Pancreas (tissue), 10 donors: Measurements from ENCODE around the gene FASLG. TPM values are rescaled to one million over a fixed set of nuclear protein-coding genes. Genes with fewer than 3 reads are reported as not detected.

ENCODE experiments used
- ATAC-seq, 4 donors: fragments of 200-7000 bp; cut with Tn5 transposase; one replicate each; pipeline versions ENCODE4 v1.8.0 to v1.9.1; 2020; ENCODE audit warnings: mild to moderate bottlenecking in 4 of 4, moderate library complexity in 4 of 4
- DNase-seq, 6 donors: peaks; one replicate each; pipeline ENCODE4 v3.0.0-alpha.2; 2020
- FAIRE-seq: peaks from 2 replicates; lab custom pipeline; 2012; peaks lifted over from hg19 to GRCh38; lab: Jason Lieb, UNC
- H3K27ac ChIP-seq, 4 donors: fragments of 200-600 bp; sonication (generic); 1 replicate in 3 of 4; 2 replicates in 1 of 4; pipeline versions ENCODE4 v1.5.0 to v1.8.0; 2020
- H3K27me3 ChIP-seq, 4 donors: fragments of 200-600 bp; one replicate each; pipeline ENCODE4 v1.8.0; 2021
- H3K36me3 ChIP-seq, 3 donors: fragments of 200-600 bp; sonication (generic) in 1 of 3; one replicate each; pipeline versions ENCODE4 v1.5.0 to v1.8.0; 2020 to 2021
- H3K4me1 ChIP-seq, 3 donors: fragments of 200-600 bp; one replicate each; pipeline ENCODE4 v1.8.0; 2021
- H3K4me3 ChIP-seq, 4 donors: fragments of 200-600 bp; sonication (generic) in 2 of 4; one replicate each; pipeline versions ENCODE4 v1.5.0 to v1.8.0; 2020 to 2021
- H3K9me3 ChIP-seq, 4 donors: fragments of 200-600 bp; one replicate each; pipeline ENCODE4 v1.8.0; 2021
- CTCF ChIP-seq, 4 donors: fragments of 200-600 bp; sonication (generic) in 3 of 4; IDR thresholded peaks; one replicate each; pipeline versions ENCODE4 v1.5.0 to v1.8.0; 2021; ENCODE audit warnings: antibody characterized with exemption in 4 of 4
- WGBS, 2 donors: extraction: QIAGEN DNeasy Blood & Tissue Kit; methylation state at CpG; one replicate each; pipeline ENCODE4 v1.1.7; 2013; 5-methylcytosine and 5-hydroxymethylcytosine counted together
- intact Hi-C, 3 donors: fragments of 100-400 bp; cut with DNase I; formaldehyde crosslinking; loops; one replicate each; pipeline versions ENCODE4 v1.11.1 to v1.14.2; 2022
- polyA plus RNA-seq, 2 donors: library from polyadenylated mRNA; stranded (reverse); fragments of 200-250 nt; gene quantifications; one replicate each; pipeline ENCODE4 v1.2.3, GENCODE V29; 2013
- total RNA-seq, 6 donors: library from RNA; stranded (reverse); fragmentation: NEBNext Ultra II Directional in 4 of 6; extraction: Animal tissue kit (Norgen Biotek cat#: 25700) in 4 of 6; gene quantifications; one replicate each; pipeline versions ENCODE4 v1.2.1 to v1.2.4, GENCODE V29; 2021 to 2023
- donor health status: healthy with polysubstance abuse.
- donor health status: DM: no; HTN: no; CAD: no; lungs with moderate emphysema.
- donor health status: DM: no; HTN: no; CAD: no.
- donor health status: control.
- donor health status: control.
- donor health status: Bipolar disorder and iron deficiency.
- donor health status: DM: yes; HTN: yes; CAD: no.
- donor health status: DM: no; HTN: no; CAD: no.
- donor health status: DM: no; HTN: no; CAD: no.
- donor health status: DM: yes; HTN: yes; CAD: no.

FASLG gene
- total and polyA plus RNA-seq, 8 donors: 0.06 to 0.37 (median 0.16) TPM; not detected in 3

GRCh38 chr1:172657586-172657985 lies 1.3 kb upstream of the FASLG start:
- H3K36me3 ChIP-seq: no peaks in the 10 kb centered on the region
- no peaks in the 10 kb centered on the region for H3K27me3 ChIP-seq
- WGBS, 2 donors: 95 to 97% methylated on average over 1 of the region's 1 CpG
- DNase-seq (no peak), FAIRE-seq (no peak), ATAC-seq (no peak)
- no peaks in the 10 kb centered on the region for H3K4me1 ChIP-seq
- intact Hi-C loops: no loop called here
- H3K9me3 ChIP-seq: no peaks in the 10 kb centered on the region
- TF ChIP-seq CTCF (IDR thresholded peaks at IDR 0.05): no peak
- no peak overlapping the region for H3K27ac ChIP-seq
- no peak overlapping the region for H3K4me3 ChIP-seq

GRCh38 chr1:172661107-172661506 lies 2.2 kb downstream of the FASLG start:
- Histone ChIP-seq H3K4me3 (no peak overlapping the region), H3K9me3 (no peaks in the 10 kb centered on the region), H3K36me3 (no peaks in the 10 kb centered on the region), H3K27ac (no peak overlapping the region), H3K27me3 (no peaks in the 10 kb centered on the region), H3K4me1 (no peaks in the 10 kb centered on the region)
- no peak for FAIRE-seq
- no peak for ATAC-seq
- TF ChIP-seq CTCF (IDR thresholded peaks at IDR 0.05): no peak
- intact Hi-C loops: no loop called here
- 64 to 65% methylated on average over 3 of the region's 3 CpGs for WGBS, 2 donors
- DNase-seq: no peak

- no peaks in the 10 kb centered on the region for H3K9me3 ChIP-seq
- WGBS, 2 donors: 43 to 45% methylated on average over 14 of the region's 14 CpGs
- no peak overlapping the region for H3K4me3 ChIP-seq
- FAIRE-seq (no peak), DNase-seq (peak in 1 of 6 donors; percentile 6), ATAC-seq (peak in 3 of 4 donors; percentile 33 to 41 (median 40))
- H3K36me3 ChIP-seq: no peaks in the 10 kb centered on the region
- no peak overlapping the region for H3K27ac ChIP-seq
- no peaks in the 10 kb centered on the region for H3K27me3 ChIP-seq
- intact Hi-C loops: no loop called here
- no peaks in the 10 kb centered on the region for H3K4me1 ChIP-seq
- no peak for TF ChIP-seq CTCF (IDR thresholded peaks at IDR 0.05)
These were observed 3.7 kb downstream of the FASLG start for GRCh38 chr1:172662464-172663109.

- ATAC-seq (no peak), DNase-seq (no peak), FAIRE-seq (no peak)
- Histone ChIP-seq H3K4me3 (no peak overlapping the region), H3K36me3 (no peaks in the 10 kb centered on the region), H3K4me1 (no peaks in the 10 kb centered on the region), H3K27ac (no peak overlapping the region), H3K9me3 (no peaks in the 10 kb centered on the region), H3K27me3 (no peaks in the 10 kb centered on the region)
- intact Hi-C loops: no loop called here
- TF ChIP-seq CTCF (IDR thresholded peaks at IDR 0.05): no peak
- WGBS, 2 donors: 78 to 86% methylated on average over 3 of the region's 3 CpGs
These were observed 4.8 kb downstream of the FASLG start for GRCh38 chr1:172663732-172664131.

- ATAC-seq: no peak
- Histone ChIP-seq H3K27me3 (no peaks in the 10 kb centered on the region), H3K27ac (no peak overlapping the region), H3K4me1 (no peaks in the 10 kb centered on the region), H3K4me3 (no peak overlapping the region), H3K9me3 (no peaks in the 10 kb centered on the region), H3K36me3 (no peaks in the 10 kb centered on the region)
- no peak for DNase-seq
- WGBS, 2 donors: 71 to 72% methylated on average over 3 of the region's 3 CpGs
- intact Hi-C loops: no loop called here
- TF ChIP-seq CTCF (IDR thresholded peaks at IDR 0.05): no peak
- FAIRE-seq: no peak
These were observed 9.2 kb downstream of the FASLG start for GRCh38 chr1:172668097-172668496.
